MM.1S (cell line): ENCODE data around the gene CES4A.

Experiments
- DNase-seq: peaks from one replicate; pipeline ENCODE4 v3.0.0-alpha.2; 2015
- H2AFZ ChIP-seq: fragments of 300-600 bp; sonication (generic); 2 replicates; pipeline ENCODE4 v1.6.0; 2016; ENCODE audit warnings: antibody characterized with exemption, low read length
- H3F3A ChIP-seq: fragments of 300-600 bp; sonication (generic); 2 replicates; pipeline ENCODE4 v1.6.1; 2016; ENCODE audit warnings: mild to moderate bottlenecking, antibody characterized with exemption, low read length, moderate library complexity, mixed read lengths; ENCODE audit not compliant: insufficient read depth
- H3K27ac ChIP-seq: fragments of 300-600 bp; sonication (generic); 2 replicates; pipeline ENCODE4 v1.5.1; 2016; ENCODE audit warnings: mild to moderate bottlenecking, low read length
- H3K27me3 ChIP-seq: fragments of 300-600 bp; sonication (generic); replicated peaks from 2 replicates; pipeline ENCODE4 v1.6.0; 2016; ENCODE audit warnings: low read length; ENCODE audit not compliant: insufficient read depth
- H3K36me3 ChIP-seq: fragments of 300-600 bp; sonication (generic); replicated peaks from 2 replicates; pipeline ENCODE4 v1.6.1; 2016; ENCODE audit warnings: mild to moderate bottlenecking, low read length, mixed read lengths; ENCODE audit not compliant: insufficient read depth
- H3K4me1 ChIP-seq: fragments of 300-600 bp; sonication (generic); 2 replicates; pipeline ENCODE4 v1.6.1; 2016; ENCODE audit warnings: low read length, mixed read lengths
- H3K4me2 ChIP-seq: fragments of 300-600 bp; sonication (generic); 2 replicates; pipeline ENCODE4 v1.6.0; 2016; ENCODE audit warnings: low read depth, low read length
- H3K4me3 ChIP-seq: fragments of 300-600 bp; sonication (generic); 2 replicates; pipeline ENCODE4 v1.5.1; 2016; ENCODE audit warnings: low read length, mixed read lengths
- H3K79me2 ChIP-seq: fragments of 300-600 bp; sonication (generic); 2 replicates; pipeline ENCODE4 v1.6.1; 2016; ENCODE audit warnings: mixed run types, low read length, mixed read lengths
- H3K9ac ChIP-seq: fragments of 300-600 bp; sonication (generic); 2 replicates; pipeline ENCODE4 v1.6.1; 2016; ENCODE audit warnings: low read length, mixed read lengths
- H3K9me2 ChIP-seq: fragments of 300-600 bp; sonication (generic); replicated peaks from 2 replicates; pipeline ENCODE4 v1.6.1; 2016; ENCODE audit warnings: mild to moderate bottlenecking, low read length, mixed read lengths; ENCODE audit not compliant: insufficient read depth
- H3K9me3 ChIP-seq: fragments of 300-600 bp; sonication (generic); replicated peaks from 2 replicates; pipeline ENCODE4 v1.6.1; 2016; ENCODE audit warnings: mild to moderate bottlenecking, low read length, mixed read lengths; ENCODE audit not compliant: insufficient read depth
- H4K20me1 ChIP-seq: fragments of 300-600 bp; sonication (generic); 2 replicates; pipeline ENCODE4 v1.6.1; 2016; ENCODE audit warnings: mild to moderate bottlenecking, low read length, moderate library complexity, mixed read lengths; ENCODE audit not compliant: insufficient read depth
- EZH2 ChIP-seq: fragments of 300-600 bp; sonication (generic); optimal IDR thresholded peaks from 2 replicates; pipeline ENCODE3; 2017; ENCODE audit warnings: low read depth, mild to moderate bottlenecking, antibody characterized with exemption, low read length, mixed read lengths
- EZH2phosphoT487 ChIP-seq: fragments of 300-600 bp; sonication (generic); IDR thresholded peaks from 2 replicates; pipeline ENCODE4 v1.6.1; 2018; ENCODE audit warnings: antibody characterized with exemption, low read length
- TF ChIP-seq, protein P1 (sequence below): fragments of 300-600 bp; sonication (generic); IDR thresholded peaks from 2 replicates; pipeline ENCODE4 v1.5.1; 2016; ENCODE audit warnings: antibody characterized with exemption, low read length, mixed read lengths

Gene CES4A

DNA sequence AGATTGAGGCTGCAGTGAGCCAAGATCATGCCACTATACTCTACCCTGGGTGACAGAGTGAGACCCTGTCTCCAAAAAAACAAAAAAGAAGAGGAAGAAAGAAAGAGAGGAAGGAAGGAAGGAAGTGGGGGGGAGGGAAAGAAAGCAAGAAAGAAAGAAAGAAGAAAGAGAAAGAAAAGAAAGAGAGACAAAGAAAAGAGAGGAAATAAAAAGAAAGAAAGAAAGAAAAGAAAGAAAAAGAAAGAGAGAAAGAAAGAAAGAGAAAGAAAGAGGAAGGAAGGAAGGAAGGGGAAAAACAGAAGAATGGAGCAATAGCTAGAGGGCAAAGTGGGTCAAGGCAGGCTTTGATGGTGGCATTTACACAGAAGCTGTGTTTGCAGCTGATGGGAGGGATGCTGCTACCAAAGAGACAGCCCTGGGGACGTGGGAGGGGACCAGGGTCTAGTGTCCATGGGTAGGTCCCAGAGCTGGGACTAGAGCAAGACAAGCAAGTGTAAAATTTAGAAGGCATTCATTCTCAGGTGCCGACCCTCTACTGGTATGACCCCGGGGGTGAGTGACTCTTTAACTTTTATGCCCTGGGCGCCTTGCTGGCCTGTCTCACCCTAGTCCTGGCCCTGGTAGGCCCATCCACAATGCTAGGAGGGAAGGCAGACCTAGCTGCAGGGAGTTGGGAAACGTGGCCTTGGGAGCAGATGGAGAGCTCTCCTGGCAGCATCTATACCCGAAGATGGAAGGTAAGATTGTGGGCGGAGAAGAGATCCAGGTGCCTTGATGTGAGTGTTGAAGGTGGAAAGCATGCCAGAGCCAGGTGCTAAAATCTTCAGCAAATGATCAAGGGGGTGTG lies 29.3 kb upstream of the CES4A start:
- Histone ChIP-seq H2AFZ (no peak overlapping the region), H3F3A (no peaks in the 10 kb centered on the region), H3K9me2 (no peaks in the 10 kb centered on the region), H3K36me3 (no peaks in the 10 kb centered on the region), H3K4me2 (no peak overlapping the region), H3K9ac (no peak overlapping the region), H4K20me1 (no peaks in the 10 kb centered on the region), H3K79me2 (no peaks in the 10 kb centered on the region), H3K4me3 (no peak overlapping the region), H3K4me1 (no peaks in the 10 kb centered on the region), H3K27me3 (no peaks in the 10 kb centered on the region), H3K27ac (no peak overlapping the region), H3K9me3 (no peaks in the 10 kb centered on the region)
- no peak for DNase-seq
- TF ChIP-seq EZH2phosphoT487, result no peak
- TF ChIP-seq EZH2, result no peak
- TF ChIP-seq, protein P1, sequence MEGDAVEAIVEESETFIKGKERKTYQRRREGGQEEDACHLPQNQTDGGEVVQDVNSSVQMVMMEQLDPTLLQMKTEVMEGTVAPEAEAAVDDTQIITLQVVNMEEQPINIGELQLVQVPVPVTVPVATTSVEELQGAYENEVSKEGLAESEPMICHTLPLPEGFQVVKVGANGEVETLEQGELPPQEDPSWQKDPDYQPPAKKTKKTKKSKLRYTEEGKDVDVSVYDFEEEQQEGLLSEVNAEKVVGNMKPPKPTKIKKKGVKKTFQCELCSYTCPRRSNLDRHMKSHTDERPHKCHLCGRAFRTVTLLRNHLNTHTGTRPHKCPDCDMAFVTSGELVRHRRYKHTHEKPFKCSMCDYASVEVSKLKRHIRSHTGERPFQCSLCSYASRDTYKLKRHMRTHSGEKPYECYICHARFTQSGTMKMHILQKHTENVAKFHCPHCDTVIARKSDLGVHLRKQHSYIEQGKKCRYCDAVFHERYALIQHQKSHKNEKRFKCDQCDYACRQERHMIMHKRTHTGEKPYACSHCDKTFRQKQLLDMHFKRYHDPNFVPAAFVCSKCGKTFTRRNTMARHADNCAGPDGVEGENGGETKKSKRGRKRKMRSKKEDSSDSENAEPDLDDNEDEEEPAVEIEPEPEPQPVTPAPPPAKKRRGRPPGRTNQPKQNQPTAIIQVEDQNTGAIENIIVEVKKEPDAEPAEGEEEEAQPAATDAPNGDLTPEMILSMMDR, result no peak

DNA sequence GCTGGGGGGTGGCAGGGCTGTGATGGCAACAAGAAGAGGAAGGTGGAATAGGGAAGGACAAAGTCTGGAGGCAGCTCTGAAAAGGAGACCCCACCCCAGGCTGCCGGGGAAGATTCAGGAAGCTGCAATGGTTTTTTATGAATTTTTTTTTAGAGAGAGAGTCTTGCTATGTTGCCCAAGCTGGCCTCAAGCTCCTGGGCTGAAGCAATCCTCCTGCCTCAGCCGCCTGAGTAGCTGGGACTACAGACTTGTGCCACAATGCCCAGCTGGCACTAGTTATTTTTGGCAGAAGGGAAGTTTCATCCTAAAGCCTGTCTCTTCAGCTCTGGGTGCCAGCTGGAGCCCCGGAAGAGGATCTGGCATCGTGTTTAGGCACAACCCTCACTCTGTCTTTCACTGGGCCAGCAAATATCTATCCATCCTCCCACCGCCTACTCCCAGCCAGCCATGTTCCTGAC lies 28.7 kb upstream of the CES4A start:
- no peak overlapping the region for H3K4me2 ChIP-seq
- H3K9me2 ChIP-seq, result no peaks in the 10 kb centered on the region

DNA sequence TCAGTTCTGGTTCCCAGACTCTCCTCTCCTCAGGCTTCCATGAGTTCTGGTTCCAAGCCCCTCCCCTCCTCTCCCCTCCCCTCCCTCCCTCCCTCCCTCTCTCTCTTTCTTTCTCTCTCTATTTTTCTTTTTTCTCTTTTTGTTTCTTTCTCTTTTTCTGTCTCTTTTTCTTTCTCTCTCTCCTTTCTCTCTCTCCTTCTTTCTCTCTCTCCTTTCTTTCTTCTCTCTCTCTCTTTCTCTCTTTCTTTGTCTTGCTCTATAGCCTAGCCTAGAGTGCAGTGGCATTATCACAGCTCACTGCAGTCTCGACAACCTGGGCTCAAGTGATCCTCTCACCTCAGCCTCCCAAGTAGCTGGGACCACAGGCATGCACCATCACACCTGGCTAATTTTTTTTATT lies 28.1 kb upstream of the CES4A start:
- Histone ChIP-seq H3K4me3 (no peak overlapping the region), H3K9me3 (no peaks in the 10 kb centered on the region), H3K9ac (no peak overlapping the region), H3K4me2 (no peak overlapping the region), H3K27ac (no peak overlapping the region), H3K36me3 (no peaks in the 10 kb centered on the region), H3K4me1 (no peaks in the 10 kb centered on the region), H3K27me3 (peaks cover 9% of the 10 kb centered on the region), H2AFZ (no peak overlapping the region), H3K79me2 (no peaks in the 10 kb centered on the region), H4K20me1 (no peaks in the 10 kb centered on the region), H3F3A (no peaks in the 10 kb centered on the region), H3K9me2 (no peaks in the 10 kb centered on the region)
- TF ChIP-seq, protein P1, result no peak
- TF ChIP-seq EZH2phosphoT487 (no peak), EZH2 (no peak)
- DNase-seq, result no peak

More for the DNA sequence above, 28.7 kb upstream of the CES4A start:
- Histone ChIP-seq H3K27me3 (peaks cover 5% of the 10 kb centered on the region), H3K4me1 (no peaks in the 10 kb centered on the region), H3K9ac (no peak overlapping the region), H3K79me2 (no peaks in the 10 kb centered on the region), H4K20me1 (no peaks in the 10 kb centered on the region), H3K9me3 (no peaks in the 10 kb centered on the region), H3K36me3 (no peaks in the 10 kb centered on the region), H3K4me3 (no peak overlapping the region), H3F3A (no peaks in the 10 kb centered on the region), H3K27ac (no peak overlapping the region), H2AFZ (no peak overlapping the region)
- no peak for TF ChIP-seq EZH2
- TF ChIP-seq, protein P1, result no peak
- TF ChIP-seq EZH2phosphoT487, result no peak
- DNase-seq, result no peak
